Left lung (tissue), 10 donors: ENCODE data around the gene RRP1. TPM values are rescaled to one million over a fixed set of nuclear protein-coding genes. Genes with fewer than 3 reads are reported as not detected.
"Not testable (repeated sequence)": the region's sequence is repeated elsewhere in the genome, so short reads cannot be mapped to it uniquely, and the experiment has no call there.

Experiments
- ATAC-seq: fragments of 200-7000 bp; cut with Tn5 transposase; one replicate; pipeline ENCODE4 v1.9.1; 2020; ENCODE audit warnings: moderate library complexity
- DNase-seq, 4 donors: peaks; one replicate each; pipeline ENCODE4 v3.0.0-alpha.2; 2013 to 2020
- H3K27ac ChIP-seq, 2 donors: fragments of 200-600 bp; sonication (generic) in 1 of 2; one replicate each; pipeline versions ENCODE4 v1.5.0 to v1.8.0; 2020 to 2021
- H3K27me3 ChIP-seq, 2 donors: fragments of 200-600 bp; sonication (generic) in 1 of 2; one replicate each; pipeline versions ENCODE4 v1.5.0 to v1.8.0; 2020 to 2021
- H3K36me3 ChIP-seq, 2 donors: fragments of 200-600 bp; sonication (generic) in 1 of 2; one replicate each; pipeline versions ENCODE4 v1.5.0 to v1.8.0; 2020 to 2021
- H3K4me1 ChIP-seq, 2 donors: fragments of 200-600 bp; one replicate each; pipeline ENCODE4 v1.8.0; 2021
- H3K4me3 ChIP-seq, 2 donors: fragments of 200-600 bp; sonication (generic) in 1 of 2; one replicate each; pipeline versions ENCODE4 v1.5.0 to v1.8.0; 2020 to 2021; ENCODE audit warnings: mild to moderate bottlenecking in 1 of 2
- H3K9me3 ChIP-seq, 2 donors: fragments of 200-600 bp; sonication (generic) in 1 of 2; one replicate each; pipeline versions ENCODE4 v1.5.0 to v1.8.0; 2020 to 2021
- CTCF ChIP-seq, 2 donors: fragments of 200-600 bp; sonication (generic) in 1 of 2; IDR thresholded peaks; one replicate each; pipeline versions ENCODE4 v1.5.0 to v1.8.0; 2021; ENCODE audit warnings: antibody characterized with exemption in 2 of 2
- intact Hi-C, 2 donors: fragments of 100-400 bp; cut with DNase I; formaldehyde crosslinking; loops; one replicate each; pipeline versions ENCODE4 v1.11.2 to v1.14.2; 2022
- polyA plus RNA-seq, 6 donors: library from polyadenylated mRNA; unstranded; fragments of 120-200 nt; gene quantifications; one replicate each; pipeline ENCODE4 v1.2.1, GENCODE V29; 2013; ENCODE audit not compliant: insufficient read length in 6 of 6
- total RNA-seq, 2 donors: library from RNA; stranded (reverse); fragmentation: NEBNext Ultra II Directional; extraction: Animal tissue kit (Norgen Biotek cat#: 25700); gene quantifications; one replicate each; pipeline ENCODE4 v1.2.1, GENCODE V29; 2021
- donor health status: DM: no; HTN: yes; CAD: no.
- donor health status: DM: no; HTN: no; CAD: no.

RRP1 gene
- total and polyA plus RNA-seq, 8 donors, result 16.1 to 28.0 (median 26.2) TPM

- DNase-seq, result peak in 1 of 4 donors; percentile 70
- no peak for ATAC-seq
- Histone ChIP-seq H3K4me3 (no peak overlapping the region), H3K36me3 (no peaks in the 10 kb centered on the region), H3K4me1 (peaks cover 2 to 39% of the 10 kb centered on the region in 2 donors), H3K9me3 (no peaks in the 10 kb centered on the region), H3K27ac (no peak overlapping the region), H3K27me3 (no peaks in the 10 kb centered on the region)
- intact Hi-C loops, result no loop called here
- TF ChIP-seq CTCF (IDR thresholded peaks at IDR 0.05), result no peak
Measured at GRCh38 chr21:43817157-43818086, 28.0 kb downstream of the RRP1 start.

- H3K27me3 ChIP-seq, result no peaks in the 10 kb centered on the region
- no peaks in the 10 kb centered on the region for H3K9me3 ChIP-seq
- peaks cover 0 to 35% of the 10 kb centered on the region in 2 donors for H3K4me1 ChIP-seq
- no peak overlapping the region for H3K4me3 ChIP-seq
- DNase-seq (peak in 1 of 4 donors; percentile 16), ATAC-seq (no peak)
- no peaks in the 10 kb centered on the region for H3K36me3 ChIP-seq
- H3K27ac ChIP-seq, result peak overlapping the region in 1 of 2 donors; percentile 67
- intact Hi-C loops, result no loop called here
- no peak for TF ChIP-seq CTCF (IDR thresholded peaks at IDR 0.05)
Measured at GRCh38 chr21:43818685-43819084, 29.3 kb downstream of the RRP1 start.

GRCh38 chr21:43819511-43820405 is 30.4 kb downstream of the RRP1 start:
- ATAC-seq (no peak), DNase-seq (peak in 1 of 4 donors; percentile 72)
- no peaks in the 10 kb centered on the region for H3K36me3 ChIP-seq
- peaks cover 0 to 35% of the 10 kb centered on the region in 2 donors for H3K4me1 ChIP-seq
- H3K27me3 ChIP-seq, result no peaks in the 10 kb centered on the region
- H3K4me3 ChIP-seq, result no peak overlapping the region
- intact Hi-C loops, result no loop called here
- H3K9me3 ChIP-seq, result no peaks in the 10 kb centered on the region
- no peak for TF ChIP-seq CTCF (IDR thresholded peaks at IDR 0.05)
- H3K27ac ChIP-seq, result peak overlapping the region in 1 of 2 donors; percentile 67

GRCh38 chr21:43820466-43820865 is 31.1 kb downstream of the RRP1 start:
- Histone ChIP-seq H3K27me3 (peaks cover 0 to 4% of the 10 kb centered on the region in 2 donors), H3K9me3 (no peaks in the 10 kb centered on the region), H3K36me3 (no peaks in the 10 kb centered on the region), H3K4me3 (no peak overlapping the region), H3K4me1 (peaks cover 0 to 35% of the 10 kb centered on the region in 2 donors), H3K27ac (no peak overlapping the region)
- intact Hi-C loops, result no loop called here
- no peak for TF ChIP-seq CTCF (IDR thresholded peaks at IDR 0.05)
- DNase-seq (peak in 1 of 4 donors; percentile 47), ATAC-seq (no peak)

GRCh38 chr21:43822166-43822565 is 32.8 kb downstream of the RRP1 start:
- H3K36me3 ChIP-seq, H3K27ac ChIP-seq, H3K9me3 ChIP-seq, intact Hi-C loops, ATAC-seq, H3K4me3 ChIP-seq: not testable (repeated sequence)
- H3K27me3 ChIP-seq, result peaks cover 0 to 19% of the 10 kb centered on the region in 2 donors
- DNase-seq, result peak in 1 of 4 donors; percentile 41
- peaks cover 0 to 25% of the 10 kb centered on the region in 2 donors for H3K4me1 ChIP-seq

GRCh38 chr21:43822741-43823140 is 33.4 kb downstream of the RRP1 start:
- H3K27ac ChIP-seq, intact Hi-C loops, DNase-seq, H3K4me3 ChIP-seq, H3K36me3 ChIP-seq, H3K9me3 ChIP-seq, ATAC-seq: not testable (repeated sequence)
- Histone ChIP-seq H3K4me1 (peaks cover 0 to 20% of the 10 kb centered on the region in 2 donors), H3K27me3 (peaks cover 0 to 19% of the 10 kb centered on the region in 2 donors)
